T-helper 17 cell (primary cell): ENCODE measurements around the gene SCART1. TPM values are rescaled to one million over a fixed set of nuclear protein-coding genes. Genes with fewer than 3 reads are reported as not detected.
"Not testable (repeated sequence)": the region's sequence is repeated elsewhere in the genome, so short reads cannot be mapped to it uniquely, and the experiment has no call there.

Experiments
- ATAC-seq: fragments of 150-1000 bp; cut with Tn5 transposase; 2 replicates; pipeline ENCODE4 v1.10.0; 2021; ENCODE audit warnings: mild to moderate bottlenecking, moderate library complexity
- DNase-seq, 3 donors: peaks; one replicate each; pipeline versions ENCODE4 v3.0.0 to v3.0.0-alpha.2; 2020 to 2021
- H3K9me3 ChIP-seq: one replicate; pipeline ENCODE4 v1.7.0; 2013; ENCODE audit warnings: low read length, mild to moderate bottlenecking; ENCODE audit not compliant: control insufficient read depth, poor library complexity, severe bottlenecking
- H3K27ac Mint-ChIP-seq: one replicate; pipeline ENCODE4 v1.8.0; 2022; ENCODE audit warnings: mild to moderate bottlenecking, moderate library complexity, mixed read lengths
- H3K27me3 Mint-ChIP-seq: one replicate; pipeline ENCODE4 v1.8.0; 2022; ENCODE audit warnings: mixed read lengths
- H3K36me3 Mint-ChIP-seq: one replicate; pipeline ENCODE4 v1.8.0; 2022; ENCODE audit warnings: low read depth, mixed read lengths
- H3K4me1 Mint-ChIP-seq: one replicate; pipeline ENCODE4 v1.8.0; 2022; ENCODE audit warnings: mild to moderate bottlenecking, mixed read lengths
- H3K4me3 Mint-ChIP-seq: one replicate; pipeline ENCODE4 v1.8.0; 2022; ENCODE audit warnings: mild to moderate bottlenecking, moderate library complexity, mixed read lengths
- total RNA-seq, 4 donors: library from RNA in 2 of 4; stranded (reverse) in 2 of 4; gene quantifications; one replicate each; pipeline ENCODE4 v1.2.3 and lab custom pipeline; 2022 to 2026

SCART1 gene
- total RNA-seq (10 to 100 TPM; 20.6 to 38.6 TPM), total RNA-seq (lab: John Stamatoyannopoulos, UW) (28.2 to 47.3 reads per million in 2 donors)

- DNase-seq (peak in 1 of 3 donors; percentile 37), ATAC-seq (peak; percentile 96)
- H3K9me3 ChIP-seq = no peaks in the 10 kb centered on the region
- Mint-ChIP-seq H3K4me1 (peaks cover 21% of the 10 kb centered on the region), H3K27me3 (no peaks in the 10 kb centered on the region), H3K27ac (peak within 1 kb of the TSS; percentile 78), H3K4me3 (peak within 1 kb of the TSS; percentile 80), H3K36me3 (peaks cover 3% of the 10 kb centered on the region)
Observed at GRCh38 chr10:133453516-133454203, at the start of gene SCART1. TSS of gene SCART1 (plus strand) at chr10:133453945. CDS start at chr10:133453998, 53 bp downstream.

DNA sequence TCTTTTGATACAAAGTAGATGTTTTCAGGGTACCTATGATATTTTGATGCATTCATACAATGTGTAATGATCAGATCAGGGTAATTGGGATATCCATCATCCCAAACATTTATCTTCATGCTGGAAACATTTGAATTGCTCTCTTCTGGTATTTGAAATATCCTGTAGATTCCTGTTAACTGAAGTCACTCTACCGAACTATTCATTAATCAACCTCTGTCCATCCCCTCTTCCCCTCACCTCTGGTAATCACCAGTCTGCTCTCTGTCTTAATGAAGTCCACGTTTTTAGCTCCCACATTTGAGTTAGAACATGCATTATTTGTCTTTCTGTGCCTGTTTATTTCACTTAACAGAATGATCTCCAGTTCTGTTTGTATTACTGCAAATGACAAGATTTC lies 48.5 kb upstream of the SCART1 start:
- no peaks in the 10 kb centered on the region for H3K9me3 ChIP-seq
- Mint-ChIP-seq H3K4me3 (no peak overlapping the region), H3K4me1 (peaks cover 46% of the 10 kb centered on the region), H3K27ac (peak overlapping the region; percentile 81), H3K27me3 (no peaks in the 10 kb centered on the region), H3K36me3 (peaks cover 19% of the 10 kb centered on the region)
- DNase-seq = no peak
- ATAC-seq = no peak

GRCh38 chr10:133405844-133406527 lies 47.8 kb upstream of the SCART1 start:
- peaks cover 3% of the 10 kb centered on the region for H3K9me3 ChIP-seq
- Mint-ChIP-seq H3K27ac (peak overlapping the region; percentile 81), H3K4me1 (peaks cover 40% of the 10 kb centered on the region), H3K27me3 (no peaks in the 10 kb centered on the region), H3K36me3 (peaks cover 19% of the 10 kb centered on the region), H3K4me3 (no peak overlapping the region)
- no peak for ATAC-seq
- DNase-seq = no peak

DNA sequence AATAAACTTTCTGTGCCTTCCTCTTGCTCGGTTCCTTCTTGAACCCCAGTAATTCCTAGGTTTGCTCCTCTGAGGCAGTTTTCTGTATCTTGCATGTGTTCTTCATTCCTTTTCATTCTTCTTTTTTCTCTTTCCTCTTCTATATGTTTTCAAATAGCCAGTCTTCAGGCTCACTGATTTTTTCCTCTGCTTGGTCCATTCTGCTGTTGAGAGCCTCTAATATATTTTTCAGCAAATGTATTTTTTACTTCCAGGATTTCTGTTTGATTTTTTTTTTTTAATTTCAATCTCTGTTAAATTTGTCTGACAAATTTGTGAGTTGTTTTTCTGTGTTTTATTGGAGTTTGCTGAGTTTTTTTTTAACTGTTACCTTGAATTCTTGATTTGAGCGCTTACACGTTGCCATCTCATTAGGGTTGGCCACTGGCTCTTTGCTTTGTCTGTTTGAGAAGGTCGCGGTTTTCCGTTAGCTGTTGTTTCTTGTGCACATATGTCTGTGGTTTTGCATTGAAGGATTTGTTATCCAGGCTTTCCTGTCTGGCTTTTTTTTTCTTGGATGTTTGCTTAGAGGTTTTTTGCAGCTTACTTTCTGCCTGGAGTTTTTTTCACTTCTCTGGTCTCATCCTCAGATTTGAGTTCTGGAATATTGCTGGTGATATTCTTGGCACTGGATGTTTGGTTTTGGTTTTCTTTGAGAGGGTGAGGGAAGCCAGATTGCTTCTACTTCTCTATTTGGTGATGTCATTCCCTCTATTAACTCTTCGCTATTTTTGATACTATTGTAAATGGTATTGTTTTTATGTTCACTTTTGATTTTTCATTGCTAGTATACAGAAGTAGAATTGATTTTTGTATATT lies 42.0 kb upstream of the SCART1 start:
- ATAC-seq (no peak), DNase-seq (no peak)
- H3K4me1 Mint-ChIP-seq = peaks cover 6% of the 10 kb centered on the region
- peaks cover 18% of the 10 kb centered on the region for H3K36me3 Mint-ChIP-seq
- H3K27ac Mint-ChIP-seq = no peak overlapping the region
- H3K4me3 Mint-ChIP-seq = no peak overlapping the region
- peaks cover 19% of the 10 kb centered on the region for H3K9me3 ChIP-seq
- H3K27me3 Mint-ChIP-seq = no peaks in the 10 kb centered on the region

DNA sequence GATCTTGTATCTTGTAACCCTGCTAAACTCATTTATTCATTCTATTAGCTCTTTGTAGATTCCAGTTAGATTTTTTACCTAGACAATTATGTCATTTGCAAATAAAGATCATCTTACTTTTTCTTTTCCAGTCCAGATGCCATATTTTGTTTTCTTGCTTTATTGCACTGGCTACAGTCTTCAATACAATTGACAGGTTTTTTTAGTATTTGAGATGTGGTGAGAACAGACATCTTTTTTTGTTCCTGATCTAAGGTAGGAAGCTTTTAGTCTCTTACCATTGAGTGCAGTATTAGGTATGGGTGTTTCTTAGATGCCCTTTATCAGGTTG lies 41.4 kb upstream of the SCART1 start:
- no peak for ATAC-seq
- peaks cover 19% of the 10 kb centered on the region for H3K9me3 ChIP-seq
- H3K4me3 Mint-ChIP-seq = no peak overlapping the region
- no peaks in the 10 kb centered on the region for H3K27me3 Mint-ChIP-seq
- H3K36me3 Mint-ChIP-seq = peaks cover 13% of the 10 kb centered on the region
- DNase-seq = no peak
- peaks cover 2% of the 10 kb centered on the region for H3K4me1 Mint-ChIP-seq
- H3K27ac Mint-ChIP-seq = no peak overlapping the region

GRCh38 chr10:133414401-133414800 lies 39.3 kb upstream of the SCART1 start:
- not testable (repeated sequence) for ATAC-seq, H3K27me3 Mint-ChIP-seq, DNase-seq, H3K27ac Mint-ChIP-seq, H3K4me1 Mint-ChIP-seq, H3K4me3 Mint-ChIP-seq
- peaks cover 15% of the 10 kb centered on the region for H3K36me3 Mint-ChIP-seq
- H3K9me3 ChIP-seq = peaks cover 19% of the 10 kb centered on the region

DNA sequence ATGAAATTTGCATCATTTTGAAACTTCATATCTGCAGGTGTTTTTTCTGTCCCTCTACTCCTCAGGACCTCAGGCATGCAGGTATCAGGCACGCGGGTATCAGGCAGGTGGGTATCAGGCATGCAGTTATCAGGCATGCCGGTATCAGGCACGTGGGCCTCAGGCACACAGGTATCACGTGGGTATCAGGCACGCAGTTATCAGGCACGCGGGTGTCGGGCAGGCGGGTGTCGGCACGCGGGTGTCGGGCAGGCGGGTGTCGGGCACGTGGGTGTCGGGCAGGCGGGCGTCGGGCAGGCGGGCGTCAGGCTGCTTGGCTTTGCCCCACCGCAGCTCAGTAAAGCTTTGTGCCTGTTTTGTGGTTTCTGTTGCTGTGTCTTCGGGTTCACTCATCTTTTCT lies 38.0 kb upstream of the SCART1 start:
- DNase-seq (no peak), ATAC-seq (no peak)
- no peak overlapping the region for H3K27ac Mint-ChIP-seq
- peaks cover 18% of the 10 kb centered on the region for H3K9me3 ChIP-seq
- no peaks in the 10 kb centered on the region for H3K4me1 Mint-ChIP-seq
- H3K4me3 Mint-ChIP-seq = no peak overlapping the region
- no peaks in the 10 kb centered on the region for H3K27me3 Mint-ChIP-seq
- peaks cover 15% of the 10 kb centered on the region for H3K36me3 Mint-ChIP-seq

- DNase-seq (no peak), ATAC-seq (no peak)
- peaks cover 6% of the 10 kb centered on the region for H3K27me3 Mint-ChIP-seq
- no peak overlapping the region for H3K27ac Mint-ChIP-seq
- H3K4me1 Mint-ChIP-seq = peaks cover 5% of the 10 kb centered on the region
- H3K4me3 Mint-ChIP-seq = no peak overlapping the region
- no peaks in the 10 kb centered on the region for H3K9me3 ChIP-seq
- peaks cover 9% of the 10 kb centered on the region for H3K36me3 Mint-ChIP-seq
Observed at GRCh38 chr10:133418289-133418993, 35.3 kb upstream of the SCART1 start.

- no peak overlapping the region for H3K4me3 Mint-ChIP-seq
- no peaks in the 10 kb centered on the region for H3K9me3 ChIP-seq
- H3K27me3 Mint-ChIP-seq = peaks cover 6% of the 10 kb centered on the region
- no peak for DNase-seq
- no peak overlapping the region for H3K27ac Mint-ChIP-seq
- H3K4me1 Mint-ChIP-seq = peaks cover 5% of the 10 kb centered on the region
- ATAC-seq = no peak
- peaks cover 8% of the 10 kb centered on the region for H3K36me3 Mint-ChIP-seq
Observed at GRCh38 chr10:133419211-133419950, 34.4 kb upstream of the SCART1 start.

GRCh38 chr10:133420028-133420427 lies 33.7 kb upstream of the SCART1 start:
- peaks cover 5% of the 10 kb centered on the region for H3K4me1 Mint-ChIP-seq
- no peak overlapping the region for H3K4me3 Mint-ChIP-seq
- H3K36me3 Mint-ChIP-seq = peaks cover 8% of the 10 kb centered on the region
- no peak overlapping the region for H3K27ac Mint-ChIP-seq
- no peaks in the 10 kb centered on the region for H3K9me3 ChIP-seq
- peaks cover 6% of the 10 kb centered on the region for H3K27me3 Mint-ChIP-seq
- ATAC-seq (no peak), DNase-seq (no peak)

DNA sequence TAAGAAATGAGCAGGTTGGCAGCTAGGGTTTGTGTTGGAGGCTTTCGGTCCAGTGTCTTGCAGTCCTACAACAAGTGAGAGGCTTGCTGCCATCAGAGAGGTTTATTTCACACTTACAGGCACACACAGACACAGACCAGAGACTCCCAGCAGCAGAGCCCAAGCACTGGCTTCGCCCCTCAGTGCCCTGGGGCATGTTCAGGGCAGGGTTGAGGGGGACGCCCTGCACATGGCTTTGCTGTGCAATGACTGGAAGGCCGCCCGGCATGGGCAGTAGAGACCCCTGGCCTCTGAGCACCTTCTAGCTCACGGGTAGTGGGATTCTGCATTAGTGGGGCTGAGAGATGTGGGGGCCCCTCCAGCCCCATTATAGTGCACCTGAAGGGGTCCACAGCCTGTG lies 33.2 kb upstream of the SCART1 start:
- no peaks in the 10 kb centered on the region for H3K9me3 ChIP-seq
- Mint-ChIP-seq H3K4me1 (peaks cover 5% of the 10 kb centered on the region), H3K27me3 (peaks cover 6% of the 10 kb centered on the region), H3K27ac (no peak overlapping the region), H3K36me3 (peaks cover 8% of the 10 kb centered on the region), H3K4me3 (no peak overlapping the region)
- DNase-seq = no peak
- ATAC-seq = no peak
